HG02973 (cell line): ENCODE results near the gene SATB1.

Experiments used
- ATAC-seq: cut with Tn5 transposase; IDR thresholded peaks from one replicate; pipeline ENCODE4 v1.9.1; 2021; ENCODE audit warnings: moderate library complexity; ENCODE audit not compliant: unreplicated experiment

SATB1 gene

DNA sequence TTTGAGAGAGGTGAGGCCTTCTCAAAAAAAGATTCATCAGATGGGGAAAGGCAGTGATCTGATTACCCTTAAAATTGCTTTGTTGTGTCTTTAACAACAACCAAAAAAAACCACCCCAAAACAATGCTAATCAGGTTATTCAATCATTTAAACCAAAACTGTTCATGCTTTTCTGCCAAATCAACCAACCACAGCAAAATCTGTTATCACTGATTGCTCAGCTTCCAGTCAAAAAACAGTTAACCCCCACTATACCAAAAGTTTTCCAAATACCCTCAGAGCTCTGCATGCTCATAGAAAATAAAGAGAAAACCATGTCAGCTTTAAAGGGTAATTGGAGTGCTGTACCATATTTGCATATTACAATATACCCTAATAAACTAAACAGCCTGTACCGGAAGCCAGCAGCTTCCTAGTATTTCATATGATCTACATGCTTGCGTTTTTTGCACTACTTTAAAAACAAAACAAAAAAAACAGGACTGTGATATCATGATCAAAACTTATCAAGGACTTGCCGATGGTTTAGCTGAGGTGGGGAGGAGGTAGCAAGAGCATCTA is 22.8 kb downstream of the SATB1 start:
- no peak for ATAC-seq

DNA sequence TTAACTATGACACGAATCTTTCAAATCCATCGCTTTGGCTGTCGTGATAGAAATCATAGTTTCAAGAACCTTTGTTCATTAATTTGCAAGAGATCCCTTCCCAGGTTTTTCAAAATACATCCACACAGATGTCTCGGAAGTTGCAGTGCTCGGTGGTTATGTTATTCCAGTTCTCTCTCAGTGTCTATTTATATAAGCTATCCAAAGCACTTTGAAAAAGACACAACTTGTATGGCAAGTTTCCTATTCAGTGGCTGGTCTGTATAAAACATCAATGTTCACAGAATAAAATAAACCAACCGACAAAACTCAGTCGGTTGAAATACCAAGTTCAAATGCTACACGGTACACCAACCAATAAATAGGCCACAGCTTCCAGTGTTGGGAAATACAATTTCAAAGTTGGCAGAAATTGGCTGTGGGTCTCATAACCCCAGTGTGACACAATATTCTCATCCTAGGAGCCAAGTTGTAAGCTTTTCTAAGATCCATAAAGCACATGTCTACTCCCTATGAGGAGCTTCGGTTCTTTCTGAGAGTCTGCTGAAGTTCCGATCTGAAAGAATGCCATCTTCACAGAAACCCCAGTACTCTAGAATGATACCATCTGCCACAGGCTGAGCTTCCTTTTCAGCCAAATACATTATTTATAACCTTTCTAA is 23.7 kb downstream of the SATB1 start:
- no peak for ATAC-seq

- no peak for ATAC-seq
These were observed 26.7 kb downstream of the SATB1 start for GRCh38 chr3:18398448-18398847.

GRCh38 chr3:18396428-18396827 is 28.7 kb downstream of the SATB1 start:
- no peak for ATAC-seq

DNA sequence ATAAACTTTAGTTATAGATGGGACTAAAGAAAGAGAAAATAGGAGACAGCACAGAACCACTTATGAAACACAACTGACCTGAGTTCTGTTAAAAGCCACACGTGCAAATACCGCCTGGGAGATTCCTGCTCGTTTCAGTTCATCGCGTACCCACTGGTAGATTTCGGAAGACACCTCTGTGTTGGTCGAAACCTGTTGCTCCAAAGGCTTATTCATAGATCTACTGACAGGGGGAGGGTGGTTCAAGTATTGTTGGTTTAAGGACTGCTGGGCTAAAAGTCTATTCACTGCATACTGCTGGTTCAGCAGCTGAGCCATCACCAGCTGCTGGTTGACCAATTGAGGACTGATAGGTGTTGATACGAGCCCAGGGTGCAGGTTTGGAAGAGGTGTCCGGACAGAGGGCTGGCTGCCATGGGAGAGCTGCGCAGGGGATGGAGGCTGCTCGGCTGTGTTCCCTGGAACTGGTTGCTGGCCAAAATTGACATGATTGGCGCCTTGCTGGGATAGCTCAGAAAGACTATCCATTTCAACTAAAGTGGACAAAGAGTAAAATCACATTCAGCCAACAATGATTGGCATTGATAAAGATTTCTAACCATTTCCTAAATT is 30.6 kb downstream of the SATB1 start:
- ATAC-seq, result no peak

DNA sequence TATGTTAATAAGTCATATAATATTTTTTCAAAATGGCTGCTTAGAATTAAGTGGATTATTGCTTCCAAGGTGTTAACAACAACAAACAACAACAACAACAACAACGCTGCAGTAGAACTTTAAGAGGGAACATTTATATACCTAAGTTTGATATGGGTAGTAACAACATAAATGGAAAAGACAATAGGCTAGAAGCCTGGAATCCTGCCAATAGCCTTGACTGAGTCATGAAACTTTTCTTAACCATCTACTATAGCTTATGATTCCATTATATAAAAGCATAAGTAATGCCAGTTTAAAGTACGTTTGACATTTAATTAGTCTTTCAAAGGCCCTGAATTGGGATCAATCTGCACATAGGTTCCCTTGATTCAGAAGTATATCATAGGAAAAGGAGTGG is 31.2 kb downstream of the SATB1 start:
- ATAC-seq, result no peak

DNA sequence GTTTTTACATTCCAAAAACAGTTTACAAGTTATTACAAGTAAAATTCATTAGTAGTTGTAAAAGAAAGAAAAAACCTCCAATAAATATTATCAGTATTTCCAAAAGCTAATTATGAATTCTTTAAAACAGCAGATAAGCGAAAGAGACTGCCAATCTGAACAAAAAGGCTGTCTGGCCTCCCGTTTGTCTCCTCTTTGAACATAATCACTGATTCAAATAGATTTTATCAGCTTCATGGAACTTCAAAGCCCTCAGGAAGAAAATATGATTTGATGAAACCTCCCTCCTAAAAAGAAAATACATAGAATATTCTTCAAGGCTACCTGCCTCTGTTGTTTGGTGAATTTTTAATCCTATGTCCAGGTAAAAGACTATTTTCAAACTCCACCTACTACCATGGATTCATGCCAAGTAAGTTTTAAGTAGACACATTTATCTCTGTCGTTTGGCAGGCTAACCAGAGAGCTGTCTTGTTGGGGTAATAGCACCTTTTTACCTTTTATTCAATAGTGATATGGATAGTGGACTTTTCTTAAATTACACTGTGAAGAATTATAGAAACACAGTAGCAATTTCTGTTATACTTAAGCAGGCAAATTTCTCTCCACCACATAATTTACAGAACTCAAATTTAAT is 35.0 kb downstream of the SATB1 start:
- ATAC-seq, result no peak

- no peak for ATAC-seq
These were observed 35.9 kb downstream of the SATB1 start for GRCh38 chr3:18389108-18389733.

GRCh38 chr3:18386274-18386890 is 38.8 kb downstream of the SATB1 start:
- ATAC-seq, result no peak

DNA sequence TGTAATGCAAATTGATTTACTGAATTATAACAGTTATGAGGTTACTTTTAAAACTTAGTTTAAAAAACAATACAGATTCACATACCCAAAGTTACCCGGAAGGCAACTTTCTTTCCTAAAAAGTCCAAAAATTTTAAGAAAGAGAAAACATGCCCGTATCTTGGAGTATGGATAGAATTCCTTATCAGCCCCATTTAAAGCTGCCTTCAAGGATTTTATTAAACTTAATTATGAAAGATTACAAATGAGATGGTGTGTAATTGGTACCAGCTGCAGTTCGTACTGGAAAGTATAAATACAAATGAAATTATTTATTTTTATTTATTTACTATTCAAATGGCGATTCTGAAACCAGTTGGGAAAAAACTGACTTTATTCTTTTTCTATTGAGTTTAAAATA is 39.4 kb downstream of the SATB1 start:
- ATAC-seq, result no peak

- ATAC-seq, result no peak
These were observed 42.3 kb downstream of the SATB1 start for GRCh38 chr3:18382760-18383369.

GRCh38 chr3:18379647-18380046 is 45.5 kb downstream of the SATB1 start:
- no peak for ATAC-seq

DNA sequence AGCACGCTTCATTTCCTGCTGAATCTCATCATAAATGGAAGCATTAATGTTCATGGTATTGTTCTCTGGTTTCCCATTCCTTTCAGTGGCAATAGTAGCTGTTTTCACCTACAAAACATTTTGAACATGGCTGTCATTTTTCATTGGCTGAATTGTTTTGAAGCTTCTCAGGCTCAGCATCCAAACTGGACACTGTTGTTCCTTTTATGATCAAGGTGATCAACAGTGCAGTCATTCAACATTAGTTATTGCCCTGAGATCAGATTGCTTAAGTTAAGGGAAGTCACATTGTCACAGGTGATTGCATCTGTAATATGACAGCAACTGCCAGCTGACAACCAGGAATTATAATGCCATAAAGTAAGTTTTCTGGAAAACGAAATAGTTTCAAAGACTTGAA is 46.9 kb downstream of the SATB1 start:
- ATAC-seq, result no peak

DNA sequence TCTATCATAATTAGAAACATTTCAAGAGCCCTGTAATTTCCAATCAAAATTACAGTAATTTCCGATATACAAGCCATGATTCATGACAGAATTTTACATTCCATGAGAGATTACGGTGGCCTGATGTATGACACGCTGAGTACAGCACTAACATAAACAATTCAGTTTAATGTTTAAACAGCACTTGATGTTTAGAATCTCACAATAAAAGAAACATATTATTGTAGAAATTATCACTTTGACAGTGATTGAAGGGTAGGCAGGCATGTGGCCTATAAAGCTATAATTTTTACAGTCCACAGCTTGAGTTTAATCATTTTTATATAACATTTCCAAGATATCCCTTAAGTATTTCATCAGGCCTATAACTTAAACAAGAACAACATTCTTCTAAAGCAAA is 48.5 kb downstream of the SATB1 start:
- ATAC-seq, result no peak

DNA sequence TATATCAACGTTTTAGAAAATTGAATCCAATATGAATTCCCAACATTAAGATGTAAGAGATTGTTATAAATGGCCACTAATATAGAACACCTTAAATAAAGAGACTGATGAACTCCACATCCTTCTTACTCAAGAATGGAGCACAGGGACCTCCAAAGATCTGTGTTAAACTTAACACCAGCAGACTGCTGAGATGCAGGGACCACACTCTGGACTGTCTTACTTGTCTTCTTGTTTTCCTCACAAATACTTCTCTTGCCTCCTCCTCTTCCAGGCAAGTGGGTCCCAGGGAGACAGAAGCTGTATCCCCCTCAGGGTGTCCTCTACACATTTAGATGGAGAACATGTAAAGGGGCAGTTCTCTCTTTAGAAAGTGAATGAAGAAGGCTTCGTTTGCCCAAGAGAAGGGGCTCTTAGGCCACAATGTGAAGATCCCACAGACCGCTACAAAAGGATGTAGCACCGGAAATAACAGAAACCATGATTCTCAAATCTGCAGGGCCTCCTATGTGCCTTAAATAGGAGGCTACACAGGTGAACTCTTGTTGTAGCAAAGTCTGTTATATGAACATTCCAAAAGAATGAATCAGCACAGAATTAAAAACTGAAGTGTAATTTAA is 52.2 kb downstream of the SATB1 start:
- ATAC-seq, result no peak

DNA sequence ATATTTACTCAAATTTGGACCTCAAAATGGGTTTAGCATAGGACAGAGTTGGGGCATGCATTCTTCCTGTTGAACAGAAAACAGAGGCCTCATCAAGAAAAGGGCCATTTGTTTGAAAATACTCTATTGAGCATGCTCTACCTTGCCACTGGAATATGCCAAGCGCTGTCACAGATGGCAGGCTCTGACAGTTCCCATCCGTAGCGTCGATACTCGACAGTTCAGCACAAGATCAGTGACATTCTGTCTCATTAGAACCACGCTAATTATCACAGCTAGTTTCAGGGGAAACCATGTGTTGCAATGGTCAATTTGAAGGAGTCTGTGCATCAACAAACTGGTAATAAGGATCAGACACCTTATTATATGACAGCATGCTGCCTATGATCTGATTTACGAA is 54.5 kb downstream of the SATB1 start:
- no peak for ATAC-seq

DNA sequence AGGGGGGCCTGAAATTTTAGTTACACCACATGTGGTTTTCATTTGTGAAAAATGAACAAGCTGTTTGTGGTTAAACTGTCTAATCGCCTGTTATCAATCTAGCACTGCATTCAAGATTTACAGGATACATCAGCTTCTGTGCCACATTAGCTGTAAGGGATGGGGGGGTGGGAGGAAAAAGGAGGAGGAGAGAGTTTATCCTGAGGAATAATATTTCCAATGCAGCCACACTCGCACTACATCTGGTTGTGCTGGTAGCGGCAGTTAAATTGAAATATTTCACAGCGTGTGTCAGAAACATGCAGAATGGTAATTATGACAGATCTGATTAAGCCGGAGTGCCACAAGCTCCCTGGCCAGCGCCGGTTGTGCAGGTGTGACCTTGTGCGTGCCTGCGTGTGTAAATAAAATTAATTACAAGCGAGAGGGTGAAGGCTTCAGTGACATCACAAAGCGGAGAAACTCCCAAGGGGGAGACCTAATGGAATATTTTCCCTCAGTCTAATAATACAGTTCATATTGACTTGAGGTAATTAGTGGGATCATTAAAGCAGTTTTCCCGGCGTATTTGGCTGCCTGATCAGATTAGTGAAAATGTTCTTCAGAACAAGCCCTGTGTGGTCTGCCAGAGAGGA is 55.5 kb downstream of the SATB1 start:
- ATAC-seq, result no peak

GRCh38 chr3:18366258-18366657 is 58.9 kb downstream of the SATB1 start:
- no peak for ATAC-seq

- no peak for ATAC-seq
These were observed 61.8 kb downstream of the SATB1 start for GRCh38 chr3:18363338-18363737.

DNA sequence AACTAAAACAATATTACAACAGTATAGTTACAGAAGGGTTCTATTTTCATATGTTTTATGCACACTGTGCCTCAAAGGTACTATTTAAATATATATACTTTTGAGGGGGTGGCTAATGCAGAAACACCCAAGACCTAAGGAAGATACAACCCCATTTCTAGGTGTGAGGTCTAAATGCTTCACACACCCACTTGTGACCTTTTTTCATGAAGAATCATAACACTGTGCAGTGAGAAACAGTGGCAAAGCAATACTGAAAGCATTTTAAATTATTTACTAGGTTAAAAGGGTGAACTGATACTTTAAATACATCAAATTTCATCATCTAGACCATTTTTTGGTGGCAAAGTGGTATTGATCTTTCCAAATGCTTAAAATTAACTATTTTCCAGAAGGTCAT is 67.4 kb downstream of the SATB1 start:
- ATAC-seq, result no peak
